IPS-20b (cell line): ENCODE data around the gene LRRC42.
"Not testable (repeated sequence)": the region's sequence is repeated elsewhere in the genome, so short reads cannot be mapped to it uniquely, and the experiment has no call there.

Source experiments
- H3K27ac ChIP-seq: one replicate; pipeline ENCODE4 v1.5.1; 2013; ENCODE audit warnings: low read length
- H3K27me3 ChIP-seq: 2 replicates; pipeline ENCODE4 v1.6.1; 2013; ENCODE audit warnings: mild to moderate bottlenecking, low read length, inconsistent platforms; ENCODE audit not compliant: insufficient read depth
- H3K36me3 ChIP-seq: 2 replicates; pipeline ENCODE4 v1.6.1; 2013; ENCODE audit warnings: low read depth, mild to moderate bottlenecking, inconsistent platforms, low read length, moderate library complexity; ENCODE audit not compliant: insufficient read depth
- H3K4me1 ChIP-seq: 2 replicates; pipeline ENCODE4 v1.6.1; 2013; ENCODE audit warnings: mild to moderate bottlenecking, control low read depth, inconsistent platforms, low read length, moderate library complexity; ENCODE audit not compliant: insufficient read depth
- H3K4me3 ChIP-seq: 2 replicates; pipeline ENCODE4 v1.5.1; 2013; ENCODE audit warnings: mild to moderate bottlenecking, low read length, inconsistent platforms
- H3K9ac ChIP-seq: 2 replicates; pipeline ENCODE4 v1.6.1; 2013; ENCODE audit warnings: low read depth, mild to moderate bottlenecking, inconsistent platforms, low read length, moderate library complexity
- H3K9me3 ChIP-seq: 2 replicates; pipeline ENCODE4 v1.6.1; 2013; ENCODE audit warnings: mild to moderate bottlenecking, low read depth, low read length, inconsistent platforms; ENCODE audit not compliant: insufficient read depth

The LRRC42 gene

DNA sequence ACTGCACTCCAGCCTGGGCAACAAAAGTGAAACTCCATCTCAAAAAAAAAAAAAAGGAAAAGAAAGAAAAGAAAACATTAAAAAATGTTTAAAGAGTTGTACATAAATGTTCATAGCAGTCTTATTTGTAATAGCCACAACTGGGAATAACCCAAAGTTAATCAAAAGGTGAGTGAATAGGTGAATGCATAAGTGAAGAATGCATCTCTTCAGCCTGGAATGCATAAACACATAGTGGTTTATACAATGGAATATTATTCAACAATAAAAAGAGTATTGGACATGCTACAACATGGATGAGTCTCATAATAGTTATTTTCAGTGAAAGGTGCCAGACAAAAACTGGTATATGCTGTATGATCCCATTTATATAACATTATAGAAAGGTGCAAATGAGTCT is 53.8 kb downstream of the LRRC42 start:
- H3K9me3 ChIP-seq = no peaks in the 10 kb centered on the region; the same call in 1 of the 2 replicates
- no peak overlapping the region for H3K4me3 ChIP-seq
- H3K36me3 ChIP-seq = no peaks in the 10 kb centered on the region
- no peak overlapping the region for H3K9ac ChIP-seq
- no peaks in the 10 kb centered on the region for H3K4me1 ChIP-seq
- no peak overlapping the region for H3K27ac ChIP-seq
- no peaks in the 10 kb centered on the region for H3K27me3 ChIP-seq

DNA sequence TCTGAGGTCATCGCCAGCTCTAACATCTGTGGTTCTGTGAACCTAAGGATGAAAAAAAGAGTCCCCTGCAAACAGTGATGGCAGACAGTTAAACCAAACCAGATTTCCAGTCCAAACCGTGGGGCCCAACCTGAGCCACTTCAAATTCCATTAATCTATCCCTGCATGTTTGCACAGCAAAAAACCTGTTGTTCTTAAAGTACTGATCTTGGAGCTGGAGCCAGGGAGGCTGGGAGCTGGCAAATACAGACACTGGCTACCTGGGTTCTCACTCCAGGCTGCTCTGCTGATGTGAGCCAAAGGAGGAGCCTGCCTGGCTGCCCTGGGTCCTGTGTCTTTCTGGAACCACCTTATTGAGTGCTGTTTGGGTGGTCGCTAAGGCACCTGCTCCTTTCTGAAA is 55.4 kb downstream of the LRRC42 start:
- no peak overlapping the region for H3K4me3 ChIP-seq
- H3K4me1 ChIP-seq = no peaks in the 10 kb centered on the region
- H3K9ac ChIP-seq = no peak overlapping the region
- no peak overlapping the region for H3K27ac ChIP-seq
- no peaks in the 10 kb centered on the region for H3K36me3 ChIP-seq
- no peaks in the 10 kb centered on the region; the same call in 1 of the 2 replicates for H3K9me3 ChIP-seq
- H3K27me3 ChIP-seq = no peaks in the 10 kb centered on the region

DNA sequence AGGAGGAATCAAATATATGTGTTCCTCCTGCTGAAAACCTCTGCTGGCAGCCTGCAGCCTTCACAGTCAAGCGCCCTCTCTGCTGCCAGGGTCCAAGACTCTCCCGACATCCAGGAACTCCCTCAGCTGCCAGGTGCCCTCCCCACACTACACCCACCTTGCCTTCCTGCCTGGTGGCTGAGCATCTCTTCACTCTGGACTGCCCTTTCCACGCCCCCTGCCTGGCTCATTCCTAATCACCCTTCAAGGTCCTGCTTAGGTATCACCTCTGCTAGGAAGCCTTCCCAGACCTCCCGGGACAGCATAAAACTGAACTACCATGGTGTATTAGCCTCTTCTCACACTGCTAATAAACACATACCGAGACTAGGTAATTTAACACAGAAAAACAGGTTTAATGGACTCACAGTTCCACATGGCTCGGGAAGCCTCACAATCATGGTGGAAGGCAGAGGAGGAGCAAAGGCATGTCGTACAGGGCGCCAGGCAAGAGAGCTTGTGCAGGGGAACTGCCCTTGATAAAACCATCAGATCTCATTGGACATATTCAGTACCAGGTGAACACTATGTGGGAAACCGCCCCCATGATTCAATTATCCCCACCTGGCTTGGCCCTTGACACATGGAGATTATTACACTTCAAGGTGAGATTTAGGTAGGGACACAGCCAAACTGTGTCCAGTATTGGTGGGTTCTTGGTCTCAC is 56.5 kb downstream of the LRRC42 start:
- Histone ChIP-seq H3K27ac (no peak overlapping the region), H3K27me3 (no peaks in the 10 kb centered on the region), H3K4me1 (no peaks in the 10 kb centered on the region), H3K9me3 (no peaks in the 10 kb centered on the region; the same call in 1 of the 2 replicates), H3K9ac (no peak overlapping the region), H3K4me3 (no peak overlapping the region), H3K36me3 (no peaks in the 10 kb centered on the region)

DNA sequence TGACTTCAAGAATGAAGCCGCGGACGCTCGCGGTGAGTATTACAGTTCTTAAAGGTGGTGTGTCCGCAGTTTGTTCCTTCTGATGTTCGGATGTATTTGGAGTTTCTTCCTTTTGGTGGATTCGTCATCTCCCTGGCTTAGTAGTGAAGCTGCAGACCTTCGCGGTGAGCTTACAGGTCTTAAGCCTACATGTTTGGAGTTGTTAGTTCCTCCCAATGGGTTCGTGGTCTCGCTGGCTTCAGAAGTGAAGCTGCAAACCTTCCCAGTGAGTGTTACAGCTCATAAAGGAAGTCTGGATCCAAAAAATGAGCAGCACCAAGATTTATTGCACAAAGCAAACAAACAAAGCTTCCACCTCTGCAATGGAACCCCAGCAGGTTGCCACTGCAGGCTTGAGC is 57.1 kb downstream of the LRRC42 start:
- no peak overlapping the region for H3K4me3 ChIP-seq
- no peaks in the 10 kb centered on the region for H3K4me1 ChIP-seq
- H3K27ac ChIP-seq = no peak overlapping the region

DNA sequence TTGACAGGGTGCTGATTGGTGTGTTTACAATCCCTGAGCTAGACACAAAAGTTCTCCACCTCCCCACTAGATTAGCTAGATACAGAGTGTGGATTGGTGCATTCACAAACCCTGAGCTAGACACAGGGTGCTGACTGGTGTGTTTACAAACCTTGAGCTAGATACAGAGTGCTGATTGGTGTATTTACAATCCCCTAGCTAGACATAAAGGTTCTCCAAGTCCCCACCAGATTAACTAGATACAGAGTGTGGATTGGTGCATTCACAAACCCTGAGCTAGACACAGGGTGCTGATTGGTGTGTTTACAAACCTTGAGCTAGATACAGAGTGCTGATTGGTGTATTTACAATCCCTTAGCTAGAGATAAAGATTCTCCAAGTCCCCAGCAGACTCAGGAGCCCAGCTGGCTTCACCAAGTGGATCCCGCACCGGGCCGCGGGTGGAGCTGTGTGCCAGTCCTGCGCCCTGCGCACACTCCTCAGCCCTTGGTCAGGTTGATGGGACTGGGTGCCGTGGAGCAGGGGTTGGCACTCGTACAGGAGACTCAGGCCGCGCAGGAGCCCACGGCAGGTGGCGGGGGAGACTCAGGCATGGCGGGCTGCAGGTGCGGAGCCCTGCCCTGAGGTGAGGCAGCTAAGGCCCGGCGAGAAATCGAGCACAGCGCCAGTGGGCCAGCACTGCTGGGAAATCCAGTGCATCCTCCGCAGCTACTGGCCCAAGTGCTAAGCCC is 57.8 kb downstream of the LRRC42 start:
- H3K27me3 ChIP-seq, H3K4me3 ChIP-seq, H3K36me3 ChIP-seq, H3K9ac ChIP-seq, H3K9me3 ChIP-seq, H3K27ac ChIP-seq, H3K4me1 ChIP-seq: not testable (repeated sequence)

More for the DNA sequence above, 57.1 kb downstream of the LRRC42 start:
- H3K36me3 ChIP-seq = no peaks in the 10 kb centered on the region
- no peaks in the 10 kb centered on the region for H3K27me3 ChIP-seq
- H3K9me3 ChIP-seq = no peaks in the 10 kb centered on the region; the same call in 1 of the 2 replicates
- no peak overlapping the region for H3K9ac ChIP-seq

DNA sequence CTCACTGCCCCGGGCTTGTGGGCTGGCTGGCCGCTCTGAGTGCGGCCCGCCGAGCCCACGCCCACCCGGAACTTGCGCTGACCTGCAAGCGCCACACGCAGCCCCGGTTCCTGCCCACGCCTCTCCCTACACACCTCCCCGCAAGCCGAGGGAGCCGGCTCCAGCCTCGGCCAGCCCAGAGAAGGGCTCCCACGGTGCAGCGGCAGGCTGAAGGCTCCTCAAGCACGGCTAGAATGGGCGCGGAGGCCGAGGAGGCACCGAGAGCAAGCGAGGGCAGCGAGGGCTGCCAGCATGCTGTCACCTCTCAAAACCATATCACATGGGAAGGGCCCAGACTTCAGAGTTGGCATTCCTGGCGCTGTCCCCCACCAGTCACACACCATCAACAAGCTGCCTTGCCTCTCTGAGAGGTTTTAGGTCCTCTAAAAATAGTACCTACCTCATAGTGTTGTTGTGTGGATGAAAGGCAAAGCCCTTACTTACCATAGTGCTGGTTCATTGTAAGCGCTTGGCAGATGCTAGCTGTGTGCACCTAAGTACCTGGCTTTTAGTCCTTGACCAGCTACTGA is 58.4 kb downstream of the LRRC42 start:
- H3K36me3 ChIP-seq = no peaks in the 10 kb centered on the region
- H3K27ac ChIP-seq = no peak overlapping the region
- H3K9ac ChIP-seq = no peak overlapping the region
- no peaks in the 10 kb centered on the region for H3K4me1 ChIP-seq
- H3K9me3 ChIP-seq = no peaks in the 10 kb centered on the region; the same call in 1 of the 2 replicates
- no peak overlapping the region for H3K4me3 ChIP-seq
- no peaks in the 10 kb centered on the region for H3K27me3 ChIP-seq

DNA sequence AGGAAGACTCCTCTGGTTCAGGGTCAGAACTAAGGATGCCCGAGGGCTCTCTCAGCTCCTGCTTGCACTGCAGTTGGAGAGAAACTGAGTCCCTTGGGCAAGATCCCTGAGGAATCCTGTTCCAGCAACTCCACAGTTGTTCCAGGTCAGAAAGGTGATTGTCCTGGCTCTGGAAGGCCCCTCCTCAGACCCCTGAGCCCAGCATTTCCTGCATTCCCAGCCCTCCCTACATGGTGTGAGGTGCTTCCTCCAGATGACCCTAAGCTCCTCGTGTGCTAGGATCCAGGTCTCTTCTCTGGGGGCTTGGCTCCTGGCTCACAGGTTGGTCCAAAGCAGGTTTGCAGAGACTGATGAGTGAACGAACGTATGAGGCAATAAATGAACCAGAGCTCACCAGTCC is 60.4 kb downstream of the LRRC42 start:
- Histone ChIP-seq H3K4me3 (no peak overlapping the region), H3K9me3 (no peaks in the 10 kb centered on the region; the same call in 1 of the 2 replicates), H3K4me1 (no peaks in the 10 kb centered on the region), H3K9ac (no peak overlapping the region), H3K27me3 (no peaks in the 10 kb centered on the region), H3K27ac (no peak overlapping the region), H3K36me3 (no peaks in the 10 kb centered on the region)

DNA sequence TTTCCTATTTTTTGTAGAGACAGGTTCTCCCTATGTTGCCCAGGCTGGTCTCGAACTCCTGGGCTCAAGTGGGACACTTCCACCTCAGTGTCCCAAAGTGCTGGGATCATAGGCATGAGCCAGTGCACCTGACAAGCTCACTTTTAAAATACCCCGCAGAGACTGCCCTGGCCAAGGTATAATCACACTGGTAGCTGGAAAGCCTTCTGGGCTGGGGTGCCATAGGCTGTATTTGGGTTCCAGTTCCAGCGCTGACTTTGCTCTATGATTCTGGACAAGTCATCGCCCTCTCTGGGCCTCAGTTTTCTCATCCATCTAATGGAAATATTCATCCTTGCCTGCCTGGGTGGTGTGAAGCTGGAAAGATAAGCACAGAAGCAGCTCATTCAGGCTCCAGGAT is 61.5 kb downstream of the LRRC42 start:
- Histone ChIP-seq H3K9me3 (no peaks in the 10 kb centered on the region; the same call in 1 of the 2 replicates), H3K4me1 (no peaks in the 10 kb centered on the region), H3K36me3 (no peaks in the 10 kb centered on the region), H3K27me3 (no peaks in the 10 kb centered on the region), H3K9ac (no peak overlapping the region), H3K4me3 (no peak overlapping the region), H3K27ac (no peak overlapping the region)

DNA sequence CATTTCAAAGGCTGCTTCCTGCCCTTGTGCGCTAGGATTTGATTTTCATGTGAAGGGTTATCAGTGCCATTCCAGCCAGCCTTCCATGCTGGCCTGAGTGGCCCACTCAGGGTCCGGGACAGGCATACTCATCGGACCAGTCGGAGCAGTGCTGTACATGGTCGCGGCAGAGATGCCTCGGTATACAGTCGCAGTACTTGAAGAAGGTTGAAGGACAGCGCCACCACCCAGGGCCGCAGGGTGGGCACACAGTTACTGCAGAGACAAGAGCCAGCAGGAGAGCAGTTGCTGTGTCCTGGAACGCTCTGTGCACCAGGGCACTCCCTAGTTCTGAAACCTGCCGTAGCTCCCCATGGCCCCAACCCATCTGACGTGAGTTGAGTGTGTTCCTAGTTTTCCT is 62.7 kb downstream of the LRRC42 start:
- Histone ChIP-seq H3K27me3 (no peaks in the 10 kb centered on the region), H3K36me3 (no peaks in the 10 kb centered on the region), H3K27ac (no peak overlapping the region), H3K4me1 (no peaks in the 10 kb centered on the region), H3K9me3 (no peaks in the 10 kb centered on the region; the same call in 1 of the 2 replicates), H3K4me3 (no peak overlapping the region), H3K9ac (no peak overlapping the region)

DNA sequence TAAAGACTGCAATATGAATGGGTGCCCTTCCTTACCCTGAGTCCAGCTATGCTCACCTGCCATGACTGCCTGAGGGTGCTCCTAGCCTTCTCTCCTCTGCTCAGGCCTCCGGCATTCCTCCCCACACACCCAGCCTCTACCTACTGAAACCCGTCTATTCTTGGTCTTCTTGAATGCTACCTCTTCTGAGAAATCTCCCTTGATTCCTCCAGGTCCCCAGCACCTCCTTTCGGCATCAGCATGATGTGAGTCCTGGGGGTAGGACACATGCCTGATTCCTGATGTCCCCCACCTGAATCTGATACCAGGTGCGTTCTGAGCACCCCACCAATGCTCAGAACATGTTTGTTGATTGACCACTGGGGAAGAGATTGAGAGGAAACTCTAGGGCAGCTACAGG is 63.3 kb downstream of the LRRC42 start:
- Histone ChIP-seq H3K27ac (no peak overlapping the region), H3K36me3 (no peaks in the 10 kb centered on the region), H3K27me3 (no peaks in the 10 kb centered on the region), H3K4me3 (no peak overlapping the region), H3K4me1 (no peaks in the 10 kb centered on the region), H3K9me3 (no peaks in the 10 kb centered on the region; the same call in 1 of the 2 replicates), H3K9ac (no peak overlapping the region)

DNA sequence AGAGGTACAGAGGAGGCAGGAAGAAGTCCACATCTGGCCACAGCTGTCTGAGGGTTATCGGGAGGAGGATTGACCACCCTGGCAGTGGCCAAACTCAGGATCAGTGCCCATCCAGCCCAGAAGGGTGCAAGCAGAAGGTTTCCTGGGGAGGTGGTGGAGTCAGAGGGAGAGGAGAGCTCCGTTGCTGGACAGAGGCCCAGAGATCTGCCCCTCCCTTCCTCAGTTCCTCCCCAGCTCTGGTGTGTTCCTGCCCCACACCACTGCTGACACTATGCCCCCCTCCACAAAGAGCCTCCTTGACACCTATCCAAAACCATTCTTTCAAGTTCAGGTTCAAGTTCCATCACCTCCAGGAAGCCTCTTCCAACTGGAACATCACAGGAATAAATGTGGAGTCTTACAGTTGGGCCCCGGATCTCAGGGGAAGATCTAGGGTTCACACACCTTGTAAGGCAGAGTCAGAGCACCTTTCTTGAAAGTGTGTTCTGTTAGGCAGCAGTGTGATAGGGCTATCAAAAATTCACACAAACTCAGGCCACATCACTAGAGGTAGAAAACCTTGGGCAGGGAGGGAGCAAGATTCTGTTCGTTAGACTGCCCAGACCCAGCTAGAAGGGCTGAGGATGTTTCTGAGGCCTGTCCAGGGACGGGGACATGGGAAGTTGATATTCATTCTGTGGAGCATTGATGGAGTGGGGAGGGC is 64.4 kb downstream of the LRRC42 start:
- no peak overlapping the region for H3K4me3 ChIP-seq
- no peaks in the 10 kb centered on the region for H3K9me3 ChIP-seq
- no peaks in the 10 kb centered on the region for H3K36me3 ChIP-seq
- no peaks in the 10 kb centered on the region for H3K27me3 ChIP-seq
- no peak overlapping the region for H3K27ac ChIP-seq
- no peak overlapping the region for H3K9ac ChIP-seq
- H3K4me1 ChIP-seq = no peaks in the 10 kb centered on the region
